Measurements from ENCODE around the gene MYO1C.

DNA sequence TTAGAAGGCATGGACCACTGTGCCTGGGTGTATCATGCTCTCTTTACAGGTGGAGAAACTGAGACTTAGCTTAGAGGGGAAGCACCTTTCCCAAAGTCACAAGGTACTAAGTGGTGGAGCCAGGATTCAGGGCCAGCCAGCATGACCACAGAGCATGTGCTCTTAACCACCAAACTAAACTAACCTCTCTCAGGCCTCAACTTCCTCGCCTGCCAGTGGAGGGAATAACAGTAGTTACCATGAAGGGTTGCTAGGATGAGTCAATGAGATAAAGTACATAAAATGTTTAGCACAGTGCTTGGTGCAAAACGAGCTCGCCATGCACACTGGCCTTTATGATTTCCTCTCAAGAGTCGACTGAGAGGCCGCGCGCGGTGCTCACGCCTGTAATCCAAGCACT lies 6.4 kb upstream of the MYO1C start:
- TF ChIP-seq, protein P1, sequence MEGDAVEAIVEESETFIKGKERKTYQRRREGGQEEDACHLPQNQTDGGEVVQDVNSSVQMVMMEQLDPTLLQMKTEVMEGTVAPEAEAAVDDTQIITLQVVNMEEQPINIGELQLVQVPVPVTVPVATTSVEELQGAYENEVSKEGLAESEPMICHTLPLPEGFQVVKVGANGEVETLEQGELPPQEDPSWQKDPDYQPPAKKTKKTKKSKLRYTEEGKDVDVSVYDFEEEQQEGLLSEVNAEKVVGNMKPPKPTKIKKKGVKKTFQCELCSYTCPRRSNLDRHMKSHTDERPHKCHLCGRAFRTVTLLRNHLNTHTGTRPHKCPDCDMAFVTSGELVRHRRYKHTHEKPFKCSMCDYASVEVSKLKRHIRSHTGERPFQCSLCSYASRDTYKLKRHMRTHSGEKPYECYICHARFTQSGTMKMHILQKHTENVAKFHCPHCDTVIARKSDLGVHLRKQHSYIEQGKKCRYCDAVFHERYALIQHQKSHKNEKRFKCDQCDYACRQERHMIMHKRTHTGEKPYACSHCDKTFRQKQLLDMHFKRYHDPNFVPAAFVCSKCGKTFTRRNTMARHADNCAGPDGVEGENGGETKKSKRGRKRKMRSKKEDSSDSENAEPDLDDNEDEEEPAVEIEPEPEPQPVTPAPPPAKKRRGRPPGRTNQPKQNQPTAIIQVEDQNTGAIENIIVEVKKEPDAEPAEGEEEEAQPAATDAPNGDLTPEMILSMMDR (IDR thresholded peaks at IDR 0.05; ENCODE audit: insufficient read depth, low read length, poor library complexity, severe bottlenecking), result no peak
- TF ChIP-seq EZH2phosphoT487 (conservative IDR thresholded peaks at IDR 0.05; ENCODE audit: low read length), result no peak
